Nephron (organoid): ENCODE measurements around the gene SPIRE2.

Source experiments
- H3K27ac Mint-ChIP-seq, 3 experiments: 2 replicates each; pipeline ENCODE4 v1.8.0; 2020; ENCODE audit warnings: mixed read lengths in 3 of 3, mild to moderate bottlenecking in 2 of 3, moderate library complexity in 1 of 3
- H3K27me3 Mint-ChIP-seq: 2 replicates; pipeline ENCODE4 v1.8.0; 2021; ENCODE audit warnings: low read depth, mild to moderate bottlenecking, moderate library complexity, mixed read lengths
- H3K36me3 Mint-ChIP-seq: 2 replicates; pipeline ENCODE4 v1.8.0; 2020; ENCODE audit warnings: low read depth, mixed read lengths
- H3K4me1 Mint-ChIP-seq: 2 replicates; pipeline ENCODE4 v1.8.0; 2020; ENCODE audit warnings: mixed read lengths
- H3K4me3 Mint-ChIP-seq, 3 experiments: 2 replicates each; pipeline ENCODE4 v1.8.0; 2020; ENCODE audit warnings: mild to moderate bottlenecking in 3 of 3, mixed read lengths in 3 of 3, moderate library complexity in 2 of 3
- H3K9me3 Mint-ChIP-seq: 2 replicates; pipeline ENCODE4 v1.8.0; 2020; ENCODE audit warnings: mixed read lengths
- TF ChIP-seq, protein P1 (sequence below), 3 experiments: fragments of 200-600 bp; sonication (generic); IDR thresholded peaks; one replicate each; pipeline ENCODE4 v1.5.0; 2021; ENCODE audit warnings: antibody characterized with exemption in 3 of 3; ENCODE audit not compliant: unreplicated experiment in 3 of 3

The SPIRE2 gene

DNA sequence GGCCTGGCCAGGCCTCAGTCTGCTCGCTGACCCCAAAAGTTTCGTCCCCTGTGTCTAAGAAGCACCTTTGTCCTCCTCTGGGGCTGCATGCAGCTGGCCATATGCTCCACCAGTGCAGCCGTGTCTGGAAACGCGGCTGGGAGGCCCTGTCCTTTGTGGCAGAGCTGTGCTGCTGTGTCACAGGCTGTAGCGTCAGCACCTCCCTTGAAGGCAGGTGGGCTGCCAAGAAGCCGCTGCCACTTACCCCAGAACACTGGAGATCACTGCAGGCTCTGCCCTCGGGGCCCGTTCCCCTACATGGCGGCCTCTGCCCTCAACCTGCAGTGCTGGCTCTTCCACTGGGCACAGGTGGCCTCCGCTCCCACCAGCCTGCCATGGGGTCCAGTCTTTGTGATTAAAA is 74.7 kb downstream of the SPIRE2 start:
- no peak overlapping the region for H3K4me3 Mint-ChIP-seq
- peaks cover 48% of the 10 kb centered on the region for H3K36me3 Mint-ChIP-seq
- TF ChIP-seq, protein P1, sequence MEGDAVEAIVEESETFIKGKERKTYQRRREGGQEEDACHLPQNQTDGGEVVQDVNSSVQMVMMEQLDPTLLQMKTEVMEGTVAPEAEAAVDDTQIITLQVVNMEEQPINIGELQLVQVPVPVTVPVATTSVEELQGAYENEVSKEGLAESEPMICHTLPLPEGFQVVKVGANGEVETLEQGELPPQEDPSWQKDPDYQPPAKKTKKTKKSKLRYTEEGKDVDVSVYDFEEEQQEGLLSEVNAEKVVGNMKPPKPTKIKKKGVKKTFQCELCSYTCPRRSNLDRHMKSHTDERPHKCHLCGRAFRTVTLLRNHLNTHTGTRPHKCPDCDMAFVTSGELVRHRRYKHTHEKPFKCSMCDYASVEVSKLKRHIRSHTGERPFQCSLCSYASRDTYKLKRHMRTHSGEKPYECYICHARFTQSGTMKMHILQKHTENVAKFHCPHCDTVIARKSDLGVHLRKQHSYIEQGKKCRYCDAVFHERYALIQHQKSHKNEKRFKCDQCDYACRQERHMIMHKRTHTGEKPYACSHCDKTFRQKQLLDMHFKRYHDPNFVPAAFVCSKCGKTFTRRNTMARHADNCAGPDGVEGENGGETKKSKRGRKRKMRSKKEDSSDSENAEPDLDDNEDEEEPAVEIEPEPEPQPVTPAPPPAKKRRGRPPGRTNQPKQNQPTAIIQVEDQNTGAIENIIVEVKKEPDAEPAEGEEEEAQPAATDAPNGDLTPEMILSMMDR (IDR thresholded peaks at IDR 0.05; ENCODE audit: unreplicated experiment in 3 of 3), result no peak
- no peak overlapping the region for H3K27ac Mint-ChIP-seq
- no peaks in the 10 kb centered on the region for H3K4me1 Mint-ChIP-seq
- H3K27me3 Mint-ChIP-seq, result peaks cover 4% of the 10 kb centered on the region
- H3K9me3 Mint-ChIP-seq, result no peaks in the 10 kb centered on the region

GRCh38 chr16:89903908-89904515 is 75.7 kb downstream of the SPIRE2 start:
- Mint-ChIP-seq H3K36me3 (peaks cover 44% of the 10 kb centered on the region), H3K27ac (no peak overlapping the region), H3K4me1 (no peaks in the 10 kb centered on the region), H3K4me3 (no peak overlapping the region), H3K9me3 (no peaks in the 10 kb centered on the region), H3K27me3 (peaks cover 2% of the 10 kb centered on the region)
- TF ChIP-seq, protein P1 (IDR thresholded peaks at IDR 0.05; ENCODE audit: unreplicated experiment in 3 of 3), result no peak

GRCh38 chr16:89904606-89905510 is 76.6 kb downstream of the SPIRE2 start:
- Mint-ChIP-seq H3K9me3 (no peaks in the 10 kb centered on the region), H3K4me1 (no peaks in the 10 kb centered on the region), H3K27ac (no peak overlapping the region), H3K27me3 (no peaks in the 10 kb centered on the region), H3K36me3 (peaks cover 41% of the 10 kb centered on the region), H3K4me3 (no peak overlapping the region)
- TF ChIP-seq, protein P1 (IDR thresholded peaks at IDR 0.05; ENCODE audit: unreplicated experiment in 3 of 3), result no peak

DNA sequence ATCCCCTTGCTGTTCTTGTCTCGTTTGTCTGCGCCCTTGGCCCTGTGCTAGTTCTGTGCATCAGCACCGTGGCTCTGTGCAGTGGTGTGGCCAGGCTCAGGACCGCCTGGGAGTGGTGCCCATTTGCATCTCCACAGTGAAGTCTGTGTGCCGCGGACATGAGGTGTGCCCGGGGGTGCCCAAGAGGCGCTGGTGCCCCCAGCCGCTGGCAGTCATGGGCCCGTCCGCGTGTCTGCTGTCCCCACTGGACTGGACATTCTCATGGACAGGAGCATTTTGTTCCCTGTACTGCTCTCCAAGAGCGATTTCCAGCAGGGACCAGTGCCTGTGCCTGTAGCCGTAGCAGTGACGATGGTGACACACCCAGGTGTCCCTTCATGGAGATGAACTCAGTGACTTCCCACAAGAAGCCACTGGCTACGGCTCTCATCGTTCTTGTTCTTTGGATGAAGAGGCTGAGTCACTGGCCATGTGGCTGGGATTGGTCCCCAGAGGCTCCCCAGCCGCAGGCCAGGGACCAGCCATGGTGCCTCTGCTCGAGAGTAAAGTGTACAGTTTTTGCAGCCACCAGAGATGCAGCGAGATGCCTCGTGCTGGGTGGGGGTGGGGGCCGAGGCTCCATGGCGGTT is 77.3 kb downstream of the SPIRE2 start:
- no peaks in the 10 kb centered on the region for H3K27me3 Mint-ChIP-seq
- H3K9me3 Mint-ChIP-seq, result no peaks in the 10 kb centered on the region

GRCh38 chr16:89906140-89907025 is 78.1 kb downstream of the SPIRE2 start:
- TF ChIP-seq, protein P1 (IDR thresholded peaks at IDR 0.05; ENCODE audit: unreplicated experiment in 3 of 3), result no peak
- H3K4me3 Mint-ChIP-seq, result no peak overlapping the region
- peaks cover 37% of the 10 kb centered on the region for H3K36me3 Mint-ChIP-seq
- H3K9me3 Mint-ChIP-seq, result no peaks in the 10 kb centered on the region
- no peaks in the 10 kb centered on the region for H3K4me1 Mint-ChIP-seq
- no peaks in the 10 kb centered on the region for H3K27me3 Mint-ChIP-seq
- H3K27ac Mint-ChIP-seq, result no peak overlapping the region

More for the DNA sequence above, 77.3 kb downstream of the SPIRE2 start:
- Mint-ChIP-seq H3K4me3 (no peak overlapping the region), H3K4me1 (no peaks in the 10 kb centered on the region), H3K27ac (no peak overlapping the region), H3K36me3 (peaks cover 37% of the 10 kb centered on the region)
- TF ChIP-seq, protein P1 (IDR thresholded peaks at IDR 0.05; ENCODE audit: unreplicated experiment in 3 of 3), result no peak
